CD4-positive, alpha-beta T cell treated with Interleukin-4 for 1 hour (primary cell): ENCODE measurements around the gene MYRFL.

Source experiments
- DNase-seq, 2 donors: peaks; one replicate each; pipeline ENCODE4 v3.0.0-alpha.2; 2020 to 2022

The MYRFL gene

GRCh38 chr12:69935651-69936100 is 110.6 kb downstream of the MYRFL start:
- DNase-seq: no peak

- DNase-seq: no peak
Measured at GRCh38 chr12:69936214-69936731, 111.2 kb downstream of the MYRFL start.

GRCh38 chr12:69936766-69937165 is 111.7 kb downstream of the MYRFL start:
- DNase-seq: no peak

GRCh38 chr12:69947123-69947522 is 122.1 kb downstream of the MYRFL start:
- no peak for DNase-seq

- DNase-seq: no peak
Measured at GRCh38 chr12:69947897-69948296, 122.9 kb downstream of the MYRFL start.

- no peak for DNase-seq
Measured at GRCh38 chr12:69948851-69949250, 123.8 kb downstream of the MYRFL start.

GRCh38 chr12:69949311-69950002 is 124.4 kb downstream of the MYRFL start:
- no peak for DNase-seq

- no peak for DNase-seq
Measured at GRCh38 chr12:69951108-69951507, 126.1 kb downstream of the MYRFL start.

- no peak for DNase-seq
Measured at GRCh38 chr12:69952890-69953289, 127.9 kb downstream of the MYRFL start.

- no peak for DNase-seq
Measured at GRCh38 chr12:69961246-69961645, 136.2 kb downstream of the MYRFL start.

- no peak for DNase-seq
Measured at GRCh38 chr12:69966409-69966808, 141.4 kb downstream of the MYRFL start.

GRCh38 chr12:69966839-69967238 is 141.8 kb downstream of the MYRFL start:
- DNase-seq: no peak

- DNase-seq: no peak
Measured at GRCh38 chr12:69969011-69969410, 144.0 kb downstream of the MYRFL start.

GRCh38 chr12:69972136-69972535 is 147.1 kb downstream of the MYRFL start:
- no peak for DNase-seq

- no peak for DNase-seq
Measured at GRCh38 chr12:69978020-69978419, 153.0 kb downstream of the MYRFL start.

- no peak for DNase-seq
Measured at GRCh38 chr12:69981881-69982475, 157.0 kb downstream of the MYRFL start.

GRCh38 chr12:69984241-69984640 is 159.2 kb downstream of the MYRFL start:
- DNase-seq: no peak

GRCh38 chr12:69985656-69986055 is 160.6 kb downstream of the MYRFL start:
- DNase-seq: no peak

- no peak for DNase-seq
Measured at GRCh38 chr12:69986114-69986513, 161.1 kb downstream of the MYRFL start.

- DNase-seq: no peak
Measured at GRCh38 chr12:69987579-69988091, 162.6 kb downstream of the MYRFL start.

GRCh38 chr12:69988481-69989321 is 163.7 kb downstream of the MYRFL start:
- DNase-seq: no peak

- no peak for DNase-seq
Measured at GRCh38 chr12:69991690-69992288, 166.8 kb downstream of the MYRFL start.

GRCh38 chr12:69993433-69993832 is 168.4 kb downstream of the MYRFL start:
- DNase-seq: no peak
